GM21786 (cell line): ENCODE measurements around the gene KYAT1.
A peak's percentile ranks its signal among the peaks of the same experiment; 100 is the strongest.
"Not testable (repeated sequence)": the region's sequence is repeated elsewhere in the genome, so short reads cannot be mapped to it uniquely, and the experiment has no call there.

Source experiments
- ATAC-seq: cut with Tn5 transposase; IDR thresholded peaks from one replicate; pipeline ENCODE4 v1.9.1; 2021; ENCODE audit not compliant: unreplicated experiment

KYAT1 gene

DNA sequence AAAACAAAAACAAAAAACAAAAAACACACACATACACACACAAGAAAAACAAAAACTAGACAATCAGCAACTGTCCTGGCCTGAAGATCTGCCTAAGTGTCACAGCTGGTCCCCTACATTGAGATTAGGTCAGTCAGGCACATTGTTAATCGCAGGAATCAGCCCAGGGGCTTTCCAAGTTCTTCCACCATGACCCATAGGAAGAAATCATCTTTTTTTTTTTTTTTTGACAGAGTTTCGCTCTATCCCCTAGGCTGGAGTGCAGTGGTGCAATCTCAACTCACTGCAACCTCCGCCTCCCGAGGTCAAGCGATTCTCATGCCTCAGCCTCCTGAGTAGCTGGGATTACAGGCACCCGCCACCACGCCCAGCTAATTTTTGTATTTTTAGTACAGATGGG lies 38.6 kb downstream of the KYAT1 start:
- ATAC-seq: not testable (repeated sequence)

DNA sequence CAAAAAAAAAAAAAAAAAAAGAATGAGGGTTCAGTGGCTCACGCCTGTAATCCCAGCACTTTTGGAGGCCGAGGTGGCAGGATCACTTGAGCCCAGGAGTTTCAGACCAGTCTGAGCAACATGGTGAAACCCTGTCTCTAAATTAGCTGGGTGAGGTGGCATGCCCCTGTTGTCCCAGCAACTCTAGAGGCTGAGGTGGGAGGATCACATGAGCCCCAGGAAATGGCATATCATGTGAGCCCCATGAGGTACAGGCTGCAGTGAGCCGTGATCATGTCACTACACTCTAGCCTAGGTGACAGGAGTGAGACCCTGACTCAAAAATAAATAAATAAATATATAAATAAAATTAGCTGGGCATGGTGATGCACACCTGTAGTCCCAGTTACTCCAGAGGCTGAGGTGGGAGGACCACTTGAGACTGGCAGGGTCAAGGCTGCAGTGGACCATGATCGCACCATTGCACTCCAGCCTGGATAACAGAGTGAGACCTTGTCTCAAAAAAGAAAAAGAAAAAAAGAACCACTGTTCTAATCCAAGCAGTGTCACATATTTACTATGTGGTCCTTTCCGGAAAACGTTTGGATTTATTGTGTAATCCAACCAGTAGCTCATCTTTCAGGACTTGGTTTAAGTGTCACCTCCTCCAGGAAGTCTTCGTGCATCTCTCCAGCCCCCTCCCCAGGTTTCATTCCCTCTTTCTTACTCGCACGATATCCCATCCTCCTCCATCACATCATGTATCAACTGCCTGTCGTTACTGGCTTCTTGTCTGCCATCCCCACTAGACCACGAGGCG lies 39.9 kb downstream of the KYAT1 start:
- no peak for ATAC-seq

DNA sequence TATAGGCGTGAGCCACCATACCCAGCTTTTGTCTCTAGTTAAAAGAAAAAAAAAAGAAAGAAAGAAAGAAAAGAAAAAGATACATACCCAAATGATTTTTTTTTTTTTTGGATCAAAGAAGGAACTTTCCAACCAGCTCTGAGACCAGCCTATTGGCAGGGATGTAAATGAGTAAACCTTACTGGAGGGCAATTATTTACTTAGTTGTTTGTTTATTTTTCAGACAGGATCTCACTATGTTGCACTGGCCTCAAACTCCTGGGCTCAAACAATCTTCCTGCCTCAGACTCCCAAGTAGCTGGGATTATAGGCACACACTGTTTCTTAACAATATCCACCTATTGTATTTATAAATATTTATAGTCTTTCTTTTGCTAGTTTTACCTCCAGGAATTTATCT lies 41.2 kb downstream of the KYAT1 start:
- ATAC-seq: no peak

DNA sequence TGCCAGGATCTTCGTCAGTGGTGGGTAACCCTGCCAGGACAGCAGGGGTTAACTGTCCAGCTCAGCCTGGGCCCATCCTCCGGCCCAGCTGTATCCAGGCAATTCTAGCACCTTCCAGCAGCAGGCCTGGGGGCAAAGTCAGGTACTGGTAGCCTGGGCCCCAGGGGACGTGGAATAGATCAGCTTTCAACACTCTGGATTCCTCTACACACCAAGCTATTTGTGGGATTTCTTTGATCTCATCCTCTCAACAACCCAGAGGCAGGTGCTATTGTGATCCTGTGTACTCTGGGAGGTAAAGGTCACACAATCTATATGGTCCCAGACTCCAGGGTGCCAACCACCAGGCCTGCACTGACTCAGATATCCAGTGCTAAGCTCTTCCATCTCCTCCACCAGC lies 43.4 kb downstream of the KYAT1 start:
- ATAC-seq: no peak

DNA sequence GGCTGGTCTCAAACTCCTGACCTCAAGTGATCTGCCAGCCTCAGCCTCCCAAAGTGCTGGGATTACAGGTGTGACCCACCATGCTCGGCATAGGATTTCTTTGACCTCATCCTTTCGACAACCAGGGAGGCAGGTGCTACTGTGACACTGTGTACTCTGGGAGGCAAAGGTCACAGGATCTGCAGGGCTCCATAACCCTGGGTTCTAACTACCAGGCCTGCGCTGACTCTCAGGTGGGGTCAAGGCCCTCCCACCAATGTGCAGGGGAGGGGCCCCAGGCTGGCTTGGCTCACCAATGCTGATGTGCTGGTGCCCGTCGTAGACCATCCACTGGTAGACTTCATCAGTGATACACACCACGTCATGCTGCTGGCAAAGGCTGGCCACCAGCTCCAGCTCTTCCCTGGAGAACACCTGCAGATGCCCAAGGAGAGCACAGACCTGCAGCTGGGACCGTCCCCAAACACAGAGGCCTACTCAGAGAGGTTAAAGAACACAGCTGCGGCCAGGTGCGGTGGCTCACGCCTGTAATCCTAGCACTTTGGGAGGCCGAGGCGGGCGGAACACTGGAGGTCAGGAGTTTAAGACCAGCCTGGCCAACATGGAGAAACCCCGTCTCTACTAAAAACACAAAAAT lies 45.1 kb downstream of the KYAT1 start:
- ATAC-seq: no peak

DNA sequence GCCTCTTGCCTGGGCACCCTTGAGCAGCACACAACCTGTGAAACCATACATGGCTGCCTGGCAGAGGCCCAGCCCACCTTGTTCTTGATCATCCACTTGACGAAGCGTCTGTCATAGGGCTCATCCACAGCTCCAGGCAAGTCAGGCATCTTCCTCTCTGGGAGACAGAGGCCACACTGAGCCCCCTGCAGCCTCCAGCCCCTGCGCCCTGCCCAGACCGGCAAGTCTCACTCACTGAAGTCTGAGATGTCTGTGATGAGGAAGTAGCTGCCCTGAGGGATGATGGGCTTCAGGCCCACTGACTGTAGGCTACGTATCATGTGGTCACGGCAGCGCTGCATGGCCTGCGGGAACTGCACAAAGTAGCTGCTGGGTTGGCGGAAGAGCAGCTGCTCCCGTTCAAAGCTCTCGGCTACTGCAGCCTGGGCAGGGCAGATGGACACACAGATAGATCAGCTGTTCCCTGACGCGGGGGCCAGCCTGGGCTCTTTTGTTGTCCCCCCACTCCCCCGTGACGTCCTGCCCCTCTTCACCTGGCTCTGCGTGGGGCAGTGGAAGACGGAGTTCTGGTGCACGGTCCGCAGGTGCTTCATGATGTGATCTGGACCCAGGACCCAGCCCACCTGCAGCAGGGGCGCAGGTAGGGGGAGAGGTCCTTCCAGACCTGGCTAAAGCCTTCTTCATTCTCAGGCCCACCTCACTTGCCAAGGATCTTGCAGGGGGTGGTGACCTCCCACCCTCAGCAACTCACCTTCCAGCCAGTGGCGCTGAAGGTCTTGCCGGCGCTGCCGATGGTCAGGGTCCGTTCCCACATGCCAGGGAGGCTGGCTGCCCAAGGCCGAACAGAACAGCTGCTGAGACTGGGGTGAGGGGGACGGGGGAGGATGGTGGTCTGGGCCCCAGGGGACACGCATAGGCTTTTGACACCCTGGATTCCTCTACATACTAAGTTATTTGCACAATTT lies 46.2 kb downstream of the KYAT1 start:
- ATAC-seq: no peak

DNA sequence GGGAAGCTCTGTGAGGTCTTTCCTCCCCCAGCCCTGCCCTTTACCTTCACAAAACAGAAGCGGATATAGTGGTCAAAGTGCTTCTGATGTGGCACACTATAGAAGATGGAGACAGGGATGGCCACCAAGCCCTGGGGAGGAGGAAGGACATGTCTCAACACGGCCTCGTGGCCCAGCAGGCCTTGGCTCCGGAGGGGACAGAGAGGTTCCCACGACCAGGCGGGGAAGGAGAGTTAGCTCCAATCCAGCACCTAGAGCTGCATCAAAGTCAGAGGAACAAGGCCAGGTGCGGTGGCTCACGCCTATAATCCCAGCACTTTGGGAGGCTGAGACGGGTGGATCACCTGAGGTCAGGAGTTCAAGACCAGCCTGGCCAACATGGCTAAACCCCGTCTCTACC lies 48.1 kb downstream of the KYAT1 start:
- no peak for ATAC-seq

DNA sequence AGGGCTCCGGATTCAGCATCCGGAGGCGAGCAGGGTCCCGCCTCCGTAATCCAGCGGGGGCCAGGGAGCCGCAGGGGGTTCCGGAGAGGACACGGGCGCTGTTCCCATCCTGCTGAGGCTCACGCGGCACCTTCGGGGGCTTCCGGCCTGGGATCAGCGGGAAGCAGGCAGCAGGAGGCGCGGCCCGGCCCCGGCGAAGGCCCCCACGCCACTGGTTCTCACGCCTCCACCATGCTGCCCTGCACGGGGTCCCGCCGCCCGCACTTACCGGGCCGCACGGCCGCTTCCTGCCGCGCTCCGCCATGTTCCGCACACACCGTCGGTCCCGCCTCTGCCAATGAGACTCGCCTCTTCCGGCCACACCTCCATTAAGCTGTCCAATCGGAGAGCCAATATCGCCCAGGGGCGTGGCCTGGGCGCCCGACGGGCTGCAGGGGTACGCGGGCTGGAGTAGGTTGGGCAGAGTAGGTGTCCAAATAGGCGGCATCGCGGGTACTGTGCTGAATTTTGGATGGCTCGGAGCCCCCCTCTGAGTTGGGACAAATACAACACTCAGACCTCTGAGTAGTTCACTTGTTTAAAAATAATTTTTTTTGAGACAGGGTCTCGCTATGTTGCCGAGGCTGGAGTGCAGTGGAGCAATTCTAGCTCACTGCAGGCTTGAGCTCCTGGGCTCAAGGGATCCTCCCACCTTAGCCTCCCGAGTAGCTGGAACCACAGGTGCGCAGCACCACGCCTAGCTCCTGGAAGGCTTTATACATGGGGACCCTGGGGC lies 52.1 kb downstream of the KYAT1 start, which contains the start of gene SPOUT1:
TSS of gene SPOUT1 (minus strand) at position 318 of the 775 bp plus-strand sequence. CDS start at position 304, 14 bp downstream.
- ATAC-seq: peak; percentile 96

DNA sequence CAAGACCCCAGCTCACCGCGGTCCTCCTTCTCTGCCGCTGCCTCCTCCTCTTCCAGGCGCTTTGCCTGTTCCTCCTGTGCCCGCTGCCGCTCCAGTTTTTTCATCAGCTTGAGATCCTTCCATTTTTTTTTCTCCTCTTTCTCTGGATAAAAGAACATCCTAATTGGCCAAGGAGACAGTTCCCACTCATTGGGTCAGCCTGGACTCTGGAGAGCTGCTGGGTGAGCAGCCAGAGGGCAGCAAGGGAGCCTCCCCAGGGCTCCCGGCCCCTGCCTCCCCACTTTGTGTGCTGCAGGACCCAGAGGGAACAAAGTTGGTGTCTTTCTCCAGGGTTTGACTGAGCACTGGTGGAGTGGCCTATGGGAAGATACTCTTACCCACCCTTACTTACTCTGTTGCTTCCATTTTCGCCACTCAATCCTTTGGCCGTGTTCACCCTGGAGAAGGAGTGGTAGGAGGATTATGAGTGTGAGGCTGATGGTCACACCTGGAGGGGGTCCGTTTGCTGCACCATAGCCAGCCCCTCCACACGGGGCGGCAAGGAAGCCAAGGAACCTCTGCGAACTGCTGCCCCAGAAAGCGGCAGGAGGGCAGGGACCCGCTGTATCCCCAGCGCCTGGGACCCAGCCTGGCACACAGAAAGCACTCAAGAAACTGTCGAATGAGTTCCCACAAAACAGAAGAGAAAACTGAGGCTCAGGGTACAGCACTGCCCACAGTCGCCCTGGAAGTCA lies 52.9 kb downstream of the KYAT1 start:
- ATAC-seq: no peak

DNA sequence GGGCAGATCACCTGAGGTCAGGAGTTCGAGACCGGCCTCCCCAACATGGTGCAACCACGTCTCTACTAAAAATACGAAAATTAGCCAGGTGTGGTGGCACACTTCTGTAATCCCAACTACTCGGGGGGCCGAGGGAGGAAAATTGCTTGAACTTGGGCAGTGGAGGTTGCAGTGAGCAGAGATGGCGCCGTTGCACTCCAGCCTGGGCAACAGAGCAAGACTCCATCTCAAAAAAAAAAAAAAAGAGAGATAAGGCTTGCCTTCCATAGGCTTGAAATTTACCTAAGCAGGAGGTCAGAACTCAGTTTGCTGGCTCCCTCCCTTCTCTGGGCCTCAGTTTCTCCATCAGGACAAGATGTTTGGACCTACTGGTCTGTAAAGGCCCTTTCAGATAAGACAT lies 53.5 kb downstream of the KYAT1 start:
- no peak for ATAC-seq

DNA sequence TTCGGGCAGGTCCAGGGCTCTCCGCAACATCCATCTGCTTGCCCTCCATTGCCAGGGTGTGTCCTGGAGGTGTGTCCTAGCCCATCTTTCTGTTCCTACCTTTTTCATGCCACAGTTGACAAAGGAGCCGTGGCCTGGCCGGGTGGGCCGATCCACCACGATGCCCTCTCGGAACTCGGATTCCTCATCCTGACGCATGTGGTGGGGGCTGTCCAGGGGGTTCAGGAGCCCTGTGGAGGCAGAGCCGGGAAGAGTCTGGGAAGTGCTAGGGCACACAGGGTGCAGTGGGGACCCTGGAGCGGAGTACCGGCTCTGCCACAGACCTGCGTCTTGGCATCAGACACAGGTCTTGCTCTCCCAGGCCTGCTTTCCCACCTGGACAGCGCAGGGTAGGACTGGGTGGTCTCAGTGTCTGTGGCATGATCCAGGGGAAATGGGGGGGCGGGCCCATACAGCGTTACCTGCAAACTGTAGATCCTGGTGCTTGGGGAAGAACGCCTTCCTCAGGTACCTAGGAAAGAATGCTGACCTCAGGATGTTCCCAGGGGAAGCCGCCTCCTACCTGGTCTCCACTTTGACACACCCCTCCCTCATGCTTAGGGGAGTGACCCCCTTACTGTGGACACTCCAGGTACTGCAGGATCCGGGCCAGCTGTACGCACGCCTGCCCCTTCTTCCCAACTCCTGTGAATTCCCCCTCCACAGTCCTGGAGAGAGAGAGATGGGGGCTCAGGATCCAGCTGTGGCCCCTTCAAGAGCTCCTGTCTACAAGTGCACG lies 55.6 kb downstream of the KYAT1 start:
- no peak for ATAC-seq

DNA sequence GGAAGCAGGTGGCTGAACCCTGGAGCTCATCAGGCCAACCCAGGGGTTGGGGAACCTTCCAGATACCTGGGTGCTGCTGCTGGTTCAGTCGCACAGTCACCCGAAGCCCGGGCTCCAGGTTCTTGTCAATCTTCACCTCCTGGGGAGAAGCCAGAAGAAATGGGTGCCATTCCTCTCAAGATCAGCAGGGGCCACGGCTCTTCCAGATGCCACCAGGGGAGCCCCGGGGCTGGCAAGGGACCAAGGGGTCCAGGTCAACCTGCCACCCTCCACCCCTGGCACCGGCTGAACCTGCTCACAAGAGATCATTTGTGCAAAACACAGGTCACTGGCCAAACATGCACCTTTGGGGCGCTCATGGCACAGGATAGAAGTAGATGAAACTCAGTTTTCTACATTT lies 56.8 kb downstream of the KYAT1 start:
- no peak for ATAC-seq

DNA sequence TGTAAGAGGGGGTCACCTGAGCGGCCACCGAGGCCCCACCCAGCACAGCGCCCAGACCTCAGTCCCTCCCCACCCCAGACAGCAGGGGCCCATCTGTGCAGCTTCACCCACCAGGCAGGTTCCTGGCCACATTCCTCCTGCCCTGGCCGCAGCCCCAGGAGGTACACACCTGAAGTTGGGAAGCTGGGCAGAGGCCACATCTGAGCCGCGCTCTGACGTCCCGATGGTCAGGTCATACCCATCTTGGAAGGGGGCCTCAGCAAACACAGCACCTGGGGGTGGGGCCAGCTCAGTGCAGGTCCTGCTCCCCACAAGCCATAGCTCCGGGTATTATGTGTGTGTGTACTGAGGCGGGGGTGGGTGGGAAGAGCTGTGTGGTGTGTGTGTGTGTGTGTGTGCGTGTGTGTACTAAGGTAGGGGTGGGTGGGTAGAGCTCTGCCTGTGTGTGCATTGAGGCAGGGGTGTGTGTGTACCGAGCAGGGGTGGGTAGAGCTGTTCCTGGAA lies 57.8 kb downstream of the KYAT1 start:
- no peak for ATAC-seq

DNA sequence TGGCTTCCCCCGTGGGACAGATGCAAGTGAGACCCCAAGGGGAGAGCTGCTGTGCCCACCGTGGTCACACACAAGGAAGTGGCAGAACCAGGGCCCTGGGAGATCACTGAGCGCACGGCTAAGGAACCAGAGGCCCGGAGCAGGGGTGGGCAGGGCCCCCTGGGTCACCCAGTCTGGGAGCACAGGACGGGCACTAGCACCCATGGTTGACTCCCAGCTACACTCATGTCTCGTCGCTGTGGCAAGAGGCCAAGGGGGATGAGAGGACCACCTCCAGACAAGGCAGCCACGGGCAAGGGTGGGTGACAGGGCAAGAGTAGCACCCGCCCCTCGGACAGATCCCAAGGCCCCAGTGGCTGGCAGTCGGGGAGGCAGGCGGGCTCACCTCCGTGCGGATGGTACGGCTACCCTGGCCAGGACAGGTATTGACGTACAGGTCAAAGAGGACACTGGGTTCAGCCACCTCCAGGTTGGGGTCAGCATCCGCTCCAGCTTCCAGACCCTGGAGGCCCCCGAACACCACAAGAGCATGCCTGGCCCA lies 58.3 kb downstream of the KYAT1 start:
- no peak for ATAC-seq

DNA sequence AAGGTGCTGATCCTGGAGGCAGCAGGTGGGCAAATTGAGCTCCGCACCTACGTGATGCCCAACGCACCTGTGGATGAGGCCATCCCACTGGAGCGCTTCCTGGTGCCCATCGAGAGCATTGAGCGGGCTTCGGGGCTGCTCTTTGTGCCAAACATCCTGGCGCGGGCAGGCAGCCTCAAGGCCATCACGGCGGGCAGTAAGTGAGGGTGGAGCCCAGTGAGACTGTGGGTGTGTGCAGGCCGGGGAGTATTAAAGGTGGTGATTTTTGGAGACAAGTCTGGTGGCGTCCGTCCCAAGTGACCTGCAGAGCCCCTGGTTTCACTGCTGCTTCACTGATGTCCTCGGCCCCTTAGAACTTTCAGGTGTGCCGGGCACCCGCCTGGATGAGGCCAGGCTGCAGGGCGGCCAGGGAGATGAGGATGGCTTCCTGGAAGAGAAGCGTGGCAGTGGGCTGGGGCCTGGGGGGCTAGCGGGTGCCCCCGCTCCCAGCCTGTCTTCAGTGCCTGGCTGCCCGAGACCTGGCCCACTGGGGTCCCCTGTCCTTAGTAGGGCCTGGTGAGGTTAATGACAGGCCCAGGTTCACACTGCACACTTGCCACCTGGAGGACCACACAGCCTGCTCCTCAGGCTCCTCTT lies 59.2 kb downstream of the KYAT1 start:
- ATAC-seq: no peak

DNA sequence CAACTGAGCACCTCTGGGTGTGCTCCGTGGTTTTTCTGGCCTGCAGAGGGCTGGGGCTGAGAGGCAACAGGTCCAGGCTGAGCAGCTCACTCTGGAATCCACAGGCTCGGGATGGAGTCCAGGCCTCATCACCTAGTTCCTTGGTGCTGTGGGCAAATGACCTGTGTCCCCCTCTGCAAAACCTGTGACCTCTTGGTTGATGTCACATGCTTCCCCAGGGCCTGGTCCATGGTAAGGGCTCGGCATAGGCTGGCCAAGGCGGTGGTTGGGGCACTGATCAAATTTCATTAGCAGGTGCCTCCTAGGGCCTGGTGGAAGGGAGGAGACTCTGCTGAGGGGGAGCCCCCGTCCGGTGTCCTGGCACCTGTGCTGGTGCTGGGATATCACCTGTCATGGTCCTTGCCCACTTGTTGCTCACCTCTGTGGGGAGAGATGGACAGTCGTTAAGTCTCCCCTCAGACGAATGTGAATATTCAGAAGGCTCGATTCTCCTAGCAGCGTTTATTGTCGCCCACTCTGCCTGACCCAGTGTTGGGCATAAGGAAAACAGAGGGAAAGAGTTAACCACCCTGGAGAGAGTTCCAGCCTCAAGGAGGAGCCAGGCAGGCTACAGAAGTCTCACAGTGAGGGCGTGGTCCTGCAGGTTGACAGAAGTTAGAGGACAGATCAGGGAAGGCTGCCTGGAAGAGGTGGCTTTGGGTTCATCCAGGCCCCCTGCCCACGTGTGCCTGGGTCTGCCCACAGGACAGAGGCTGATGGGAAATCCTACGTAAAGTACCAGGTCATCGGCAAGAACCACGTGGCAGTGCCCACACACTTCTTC lies 60.0 kb downstream of the KYAT1 start:
- no peak for ATAC-seq
